ENCODE results near the gene PRICKLE3. TPM values are rescaled to one million over a fixed set of nuclear protein-coding genes. Genes with fewer than 3 reads are reported as not detected.
"Not testable (repeated sequence)": the region's sequence is repeated elsewhere in the genome, so short reads cannot be mapped to it uniquely, and the experiment has no call there.

Gene PRICKLE3
- total RNA-seq, 2 donors from 2014 or later: 10.7 to 12.0 TPM

- Mint-ChIP-seq H3K27me3 (ENCODE audit: insufficient read depth) (peaks cover 2% of the 10 kb centered on the region), H3K9me3 (peaks cover 47% of the 10 kb centered on the region), H3K4me1 (no peaks in the 10 kb centered on the region), H3K4me3 (no peak overlapping the region), H3K36me3 (ENCODE audit: low read depth) (peaks cover 3% of the 10 kb centered on the region), H3K27ac (no peak overlapping the region)
- H3K27ac ChIP-seq (ENCODE audit: low read depth, low read length): no peak overlapping the region
- no peaks in the 10 kb centered on the region for H3K27me3 ChIP-seq (ENCODE audit: control insufficient read depth, insufficient read depth, low read length, poor library complexity, severe bottlenecking)
- no peak overlapping the region for H3K9ac ChIP-seq (ENCODE audit: extremely low read depth, low read length, poor library complexity, severe bottlenecking)
- no peaks in the 10 kb centered on the region for H3K36me3 ChIP-seq (ENCODE audit: control insufficient read depth, insufficient read depth, low read length)
- DNase-seq: no peak
- no peak overlapping the region for H3K4me3 ChIP-seq (ENCODE audit: low read length)
- whole genome bisulfite sequencing, 2 experiments (ENCODE audit: insufficient coverage in 1 of 2, insufficient read length in 1 of 2): 83 to 90% methylated on average over 2 to 13 of the region's 13 CpGs
- H3K9me3 ChIP-seq (ENCODE audit: control insufficient read depth, low read length): no peaks in the 10 kb centered on the region
- TF ChIP-seq, protein P1, sequence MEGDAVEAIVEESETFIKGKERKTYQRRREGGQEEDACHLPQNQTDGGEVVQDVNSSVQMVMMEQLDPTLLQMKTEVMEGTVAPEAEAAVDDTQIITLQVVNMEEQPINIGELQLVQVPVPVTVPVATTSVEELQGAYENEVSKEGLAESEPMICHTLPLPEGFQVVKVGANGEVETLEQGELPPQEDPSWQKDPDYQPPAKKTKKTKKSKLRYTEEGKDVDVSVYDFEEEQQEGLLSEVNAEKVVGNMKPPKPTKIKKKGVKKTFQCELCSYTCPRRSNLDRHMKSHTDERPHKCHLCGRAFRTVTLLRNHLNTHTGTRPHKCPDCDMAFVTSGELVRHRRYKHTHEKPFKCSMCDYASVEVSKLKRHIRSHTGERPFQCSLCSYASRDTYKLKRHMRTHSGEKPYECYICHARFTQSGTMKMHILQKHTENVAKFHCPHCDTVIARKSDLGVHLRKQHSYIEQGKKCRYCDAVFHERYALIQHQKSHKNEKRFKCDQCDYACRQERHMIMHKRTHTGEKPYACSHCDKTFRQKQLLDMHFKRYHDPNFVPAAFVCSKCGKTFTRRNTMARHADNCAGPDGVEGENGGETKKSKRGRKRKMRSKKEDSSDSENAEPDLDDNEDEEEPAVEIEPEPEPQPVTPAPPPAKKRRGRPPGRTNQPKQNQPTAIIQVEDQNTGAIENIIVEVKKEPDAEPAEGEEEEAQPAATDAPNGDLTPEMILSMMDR (conservative IDR thresholded peaks at IDR 0.05): no peak
- H3K4me1 ChIP-seq (ENCODE audit: control insufficient read depth, insufficient read depth, low read length): no peaks in the 10 kb centered on the region
These were observed 38.2 kb downstream of the PRICKLE3 start for GRCh38 chrX:49147936-49148335.

GRCh38 chrX:49147282-49147681 is 38.9 kb downstream of the PRICKLE3 start:
- Mint-ChIP-seq H3K27ac (no peak overlapping the region), H3K9me3 (peaks cover 50% of the 10 kb centered on the region), H3K27me3 (ENCODE audit: insufficient read depth) (peaks cover 2% of the 10 kb centered on the region), H3K4me3 (no peak overlapping the region), H3K36me3 (ENCODE audit: low read depth) (peaks cover 3% of the 10 kb centered on the region), H3K4me1 (no peaks in the 10 kb centered on the region)
- no peak for DNase-seq
- Histone ChIP-seq H3K36me3 (ENCODE audit: control insufficient read depth, insufficient read depth, low read length) (no peaks in the 10 kb centered on the region), H3K4me3 (ENCODE audit: low read length) (no peak overlapping the region), H3K9ac (ENCODE audit: extremely low read depth, low read length, poor library complexity, severe bottlenecking) (no peak overlapping the region), H3K27ac (ENCODE audit: low read depth, low read length) (no peak overlapping the region), H3K4me1 (ENCODE audit: control insufficient read depth, insufficient read depth, low read length) (no peaks in the 10 kb centered on the region), H3K9me3 (ENCODE audit: control insufficient read depth, low read length) (no peaks in the 10 kb centered on the region), H3K27me3 (ENCODE audit: control insufficient read depth, insufficient read depth, low read length, poor library complexity, severe bottlenecking) (no peaks in the 10 kb centered on the region)
- 85 to 94% methylated on average over 4 to 8 of the region's 8 CpGs for WGBS, 2 experiments (ENCODE audit: insufficient coverage in 1 of 2, insufficient read length in 1 of 2)
- TF ChIP-seq, protein P1 (conservative IDR thresholded peaks at IDR 0.05): no peak

DNA sequence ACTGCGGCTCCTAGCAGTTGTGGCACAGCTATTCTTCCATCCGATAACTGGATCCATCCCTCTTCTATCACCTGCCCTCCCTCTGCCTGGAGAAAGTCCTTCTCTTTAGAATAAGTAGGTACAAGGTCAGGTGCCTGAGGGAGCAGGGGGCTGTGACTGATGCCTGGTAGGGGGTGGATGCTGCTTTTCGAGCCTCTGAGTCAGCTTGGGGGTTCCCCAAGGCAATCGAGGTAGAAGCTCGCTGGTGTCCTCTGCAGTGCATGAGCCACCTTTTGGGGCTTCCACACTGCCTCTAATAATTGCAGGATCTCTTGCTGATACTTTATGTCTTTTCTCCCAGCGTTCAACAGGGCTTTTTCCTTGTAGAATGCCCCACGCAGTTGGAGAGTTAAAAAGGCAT is 43.0 kb downstream of the PRICKLE3 start:
- H3K27me3 ChIP-seq (ENCODE audit: control insufficient read depth, insufficient read depth, low read length, poor library complexity, severe bottlenecking); H3K4me1 ChIP-seq (ENCODE audit: control insufficient read depth, insufficient read depth, low read length); H3K4me3 ChIP-seq (ENCODE audit: low read length); H3K27me3 Mint-ChIP-seq (ENCODE audit: insufficient read depth); H3K27ac Mint-ChIP-seq; H3K4me3 Mint-ChIP-seq; H3K4me1 Mint-ChIP-seq; H3K36me3 Mint-ChIP-seq (ENCODE audit: low read depth); H3K36me3 ChIP-seq (ENCODE audit: control insufficient read depth, insufficient read depth, low read length); DNase-seq; H3K9ac ChIP-seq (ENCODE audit: extremely low read depth, low read length, poor library complexity, severe bottlenecking); H3K27ac ChIP-seq (ENCODE audit: low read depth, low read length): not testable (repeated sequence)
- peaks cover 65% of the 10 kb centered on the region for H3K9me3 Mint-ChIP-seq
- 80 to 87% methylated on average over 2 to 7 of the region's 7 CpGs for WGBS, 2 experiments (ENCODE audit: insufficient coverage in 1 of 2, insufficient read length in 1 of 2)
- peaks cover 18% of the 10 kb centered on the region for H3K9me3 ChIP-seq (ENCODE audit: control insufficient read depth, low read length)

DNA sequence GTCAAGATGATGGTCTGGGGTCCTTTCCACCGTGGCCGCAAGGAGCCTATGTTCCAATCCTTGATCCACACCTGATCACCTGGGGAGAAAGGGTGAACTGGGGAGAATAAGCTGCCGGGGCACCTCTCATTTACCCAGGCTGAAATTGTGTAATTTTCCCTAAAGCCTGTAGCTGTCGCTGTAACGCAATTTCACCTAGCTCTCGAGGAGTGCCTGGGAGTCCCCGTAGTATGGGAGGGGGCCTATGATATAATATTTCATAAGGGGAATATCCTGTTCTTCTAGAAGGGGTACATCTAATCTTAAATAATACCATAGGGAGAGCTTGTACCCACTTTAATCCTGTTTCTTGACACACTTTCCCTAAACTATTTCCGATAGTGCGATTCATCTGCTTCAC is 43.9 kb downstream of the PRICKLE3 start:
- not testable (repeated sequence) for H3K27me3 Mint-ChIP-seq (ENCODE audit: insufficient read depth); H3K27ac ChIP-seq (ENCODE audit: low read depth, low read length); H3K4me3 Mint-ChIP-seq; H3K27ac Mint-ChIP-seq; H3K4me3 ChIP-seq (ENCODE audit: low read length); H3K4me1 Mint-ChIP-seq; DNase-seq; H3K9ac ChIP-seq (ENCODE audit: extremely low read depth, low read length, poor library complexity, severe bottlenecking); H3K36me3 ChIP-seq (ENCODE audit: control insufficient read depth, insufficient read depth, low read length); H3K4me1 ChIP-seq (ENCODE audit: control insufficient read depth, insufficient read depth, low read length); H3K27me3 ChIP-seq (ENCODE audit: control insufficient read depth, insufficient read depth, low read length, poor library complexity, severe bottlenecking); H3K36me3 Mint-ChIP-seq (ENCODE audit: low read depth)
- H3K9me3 ChIP-seq (ENCODE audit: control insufficient read depth, low read length): peaks cover 18% of the 10 kb centered on the region
- H3K9me3 Mint-ChIP-seq: peaks cover 69% of the 10 kb centered on the region
- TF ChIP-seq, protein P1 (conservative IDR thresholded peaks at IDR 0.05): peak; percentile 61
- WGBS, 2 experiments (ENCODE audit: insufficient coverage in 1 of 2, insufficient read length in 1 of 2): 49% methylated on average over 8 of the region's 9 CpGs; no CpG with 5 or more reads in 1 of the 2 experiments
